ENCODE results near the gene FAM227B. TPM values are rescaled to one million over a fixed set of nuclear protein-coding genes. Genes with fewer than 3 reads are reported as not detected.
"Not testable (repeated sequence)": the region's sequence is repeated elsewhere in the genome, so short reads cannot be mapped to it uniquely, and the experiment has no call there.

FAM227B gene
- total and polyA plus RNA-seq, 9 donors = 7.0 to 21.8 (median 11.5) TPM

DNA sequence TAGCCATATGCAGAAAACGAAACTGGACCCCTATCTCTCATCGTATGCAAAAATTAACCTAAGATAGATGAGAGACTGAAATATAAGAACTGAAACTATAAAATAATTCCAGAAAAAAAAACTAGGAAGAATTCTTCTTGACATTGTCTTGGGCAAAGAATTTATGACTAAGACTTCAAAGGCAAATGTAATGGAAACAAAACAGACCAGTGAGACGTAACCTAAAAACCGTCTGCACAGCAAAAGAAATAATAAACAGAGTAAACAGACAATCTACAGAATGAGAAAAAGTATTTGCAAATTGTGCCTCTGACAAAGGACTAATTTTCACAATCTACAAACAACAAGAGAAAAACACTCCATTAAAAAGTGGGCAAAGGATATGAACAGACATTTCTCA lies 92.3 kb downstream of the FAM227B start:
- Histone ChIP-seq H3K27me3 (no peaks in the 10 kb centered on the region), H3K9me3 (no peaks in the 10 kb centered on the region), H3K4me3 (no peak overlapping the region), H3K36me3 (no peaks in the 10 kb centered on the region), H3K27ac (no peak overlapping the region), H3K4me1 (ENCODE audit: insufficient read depth) (no peaks in the 10 kb centered on the region)
- intact Hi-C loops (cut with DNase I) = no loop called here
- TF ChIP-seq, protein P1, sequence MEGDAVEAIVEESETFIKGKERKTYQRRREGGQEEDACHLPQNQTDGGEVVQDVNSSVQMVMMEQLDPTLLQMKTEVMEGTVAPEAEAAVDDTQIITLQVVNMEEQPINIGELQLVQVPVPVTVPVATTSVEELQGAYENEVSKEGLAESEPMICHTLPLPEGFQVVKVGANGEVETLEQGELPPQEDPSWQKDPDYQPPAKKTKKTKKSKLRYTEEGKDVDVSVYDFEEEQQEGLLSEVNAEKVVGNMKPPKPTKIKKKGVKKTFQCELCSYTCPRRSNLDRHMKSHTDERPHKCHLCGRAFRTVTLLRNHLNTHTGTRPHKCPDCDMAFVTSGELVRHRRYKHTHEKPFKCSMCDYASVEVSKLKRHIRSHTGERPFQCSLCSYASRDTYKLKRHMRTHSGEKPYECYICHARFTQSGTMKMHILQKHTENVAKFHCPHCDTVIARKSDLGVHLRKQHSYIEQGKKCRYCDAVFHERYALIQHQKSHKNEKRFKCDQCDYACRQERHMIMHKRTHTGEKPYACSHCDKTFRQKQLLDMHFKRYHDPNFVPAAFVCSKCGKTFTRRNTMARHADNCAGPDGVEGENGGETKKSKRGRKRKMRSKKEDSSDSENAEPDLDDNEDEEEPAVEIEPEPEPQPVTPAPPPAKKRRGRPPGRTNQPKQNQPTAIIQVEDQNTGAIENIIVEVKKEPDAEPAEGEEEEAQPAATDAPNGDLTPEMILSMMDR (IDR thresholded peaks at IDR 0.05) = no peak
- TF ChIP-seq EP300 (IDR thresholded peaks at IDR 0.05) = no peak
- no peak for TF ChIP-seq POLR2A (IDR thresholded peaks at IDR 0.05)
- no peak for DNase-seq
- WGBS, 3 donors = 70 to 77% (median 74%) methylated on average over 4 of the region's 4 CpGs

DNA sequence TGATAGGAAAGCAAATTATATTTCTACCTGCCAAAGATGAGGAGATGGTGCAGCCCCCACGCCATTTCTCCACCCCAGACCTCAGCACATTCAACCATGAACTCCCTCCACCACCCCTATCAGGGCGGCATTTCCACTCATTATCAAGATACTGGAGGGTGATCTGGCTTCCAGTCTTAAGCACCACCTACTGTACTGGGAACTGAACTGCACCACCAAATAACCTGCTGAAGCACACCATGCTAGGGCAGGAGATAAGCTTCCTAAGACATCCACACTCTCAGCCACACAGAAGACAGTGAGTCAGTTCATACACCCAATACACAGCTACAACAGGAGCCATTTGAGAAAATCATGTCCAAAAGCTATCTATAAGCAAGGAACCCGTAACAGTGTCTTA lies 98.8 kb downstream of the FAM227B start:
- DNase-seq = no peak
- H3K4me3 ChIP-seq = no peak overlapping the region
- H3K27me3 ChIP-seq = no peaks in the 10 kb centered on the region
- TF ChIP-seq EP300 (IDR thresholded peaks at IDR 0.05) (no peak), POLR2A (IDR thresholded peaks at IDR 0.05) (no peak)
- TF ChIP-seq, protein P1 (IDR thresholded peaks at IDR 0.05) = no peak
- no peaks in the 10 kb centered on the region for H3K4me1 ChIP-seq (ENCODE audit: insufficient read depth)
- intact Hi-C loops (cut with DNase I) = no loop called here
- H3K36me3 ChIP-seq = no peaks in the 10 kb centered on the region
- H3K27ac ChIP-seq = no peak overlapping the region
- no peaks in the 10 kb centered on the region for H3K9me3 ChIP-seq
- 79 to 82% (median 81%) methylated on average over 3 of the region's 3 CpGs for WGBS, 3 donors

DNA sequence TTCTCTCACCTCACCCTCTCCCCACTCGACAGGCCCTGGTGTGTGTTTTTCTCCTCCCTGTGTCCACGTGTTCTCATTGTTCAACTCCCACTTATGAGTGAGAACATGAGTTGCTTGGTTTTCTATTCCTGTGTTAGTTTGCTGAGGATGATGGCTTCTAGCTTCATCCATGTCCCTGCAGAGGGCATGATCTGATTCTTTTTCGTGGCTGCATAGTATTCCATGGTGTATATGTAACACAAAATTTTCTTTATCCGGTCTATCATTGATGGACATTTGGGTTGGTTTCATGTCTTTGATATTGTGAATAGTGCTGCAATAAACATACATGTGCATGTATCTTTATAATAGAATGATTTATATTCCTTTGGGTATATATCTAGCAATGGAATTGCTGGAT lies 107.9 kb downstream of the FAM227B start:
- intact Hi-C loops (cut with DNase I); H3K9me3 ChIP-seq; H3K36me3 ChIP-seq; H3K27me3 ChIP-seq; DNase-seq; H3K27ac ChIP-seq; H3K4me1 ChIP-seq (ENCODE audit: insufficient read depth); H3K4me3 ChIP-seq: not testable (repeated sequence)
- WGBS, 3 donors = 83 to 92% (median 88%) methylated on average over 4 of the region's 4 CpGs

DNA sequence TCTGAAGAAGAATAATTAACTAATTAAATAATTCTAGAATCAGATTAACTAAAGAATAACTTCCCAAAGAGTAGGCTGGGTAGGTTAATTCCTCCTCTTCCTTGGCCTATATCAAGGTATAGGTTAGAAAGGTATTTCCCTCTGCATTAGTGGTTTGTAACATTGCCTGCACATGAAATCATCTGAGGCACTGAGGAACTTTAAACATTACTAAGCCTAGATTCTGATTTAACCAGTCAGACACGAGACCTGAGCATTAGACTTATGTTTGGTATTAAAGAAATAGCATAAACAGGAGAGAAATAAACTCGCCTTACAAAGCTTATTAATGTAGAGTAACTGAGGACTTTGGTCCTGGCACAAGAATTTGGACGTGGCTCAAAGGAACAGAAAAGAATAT lies 113.4 kb downstream of the FAM227B start:
- Histone ChIP-seq H3K4me1 (ENCODE audit: insufficient read depth) (no peaks in the 10 kb centered on the region), H3K36me3 (no peaks in the 10 kb centered on the region), H3K27ac (no peak overlapping the region), H3K9me3 (no peaks in the 10 kb centered on the region), H3K4me3 (no peak overlapping the region), H3K27me3 (no peaks in the 10 kb centered on the region)
- 78 to 83% (median 79%) methylated on average over 3 of the region's 3 CpGs for WGBS, 3 donors
- TF ChIP-seq EP300 (IDR thresholded peaks at IDR 0.05) (no peak), POLR2A (IDR thresholded peaks at IDR 0.05) (no peak)
- TF ChIP-seq, protein P1 (IDR thresholded peaks at IDR 0.05) = no peak
- DNase-seq = no peak
- intact Hi-C loops (cut with DNase I) = no loop called here

DNA sequence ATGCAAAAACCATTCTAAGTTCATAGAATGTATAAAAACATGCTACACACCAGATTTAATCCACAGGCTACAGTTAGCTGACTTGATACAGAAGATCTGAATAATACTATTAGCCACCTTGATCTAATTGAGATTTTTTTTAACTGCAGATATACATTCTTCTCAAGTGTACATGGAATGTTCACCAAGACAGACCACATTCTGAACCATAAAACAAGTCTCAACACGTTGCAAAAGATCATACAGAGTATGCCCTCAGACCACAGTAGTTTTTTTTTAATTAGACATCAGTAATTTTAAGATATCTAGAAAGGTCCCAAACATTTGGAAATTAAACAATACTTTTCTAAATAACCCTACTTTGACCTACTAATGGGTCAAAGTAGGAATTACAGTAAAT lies 114.3 kb downstream of the FAM227B start:
- WGBS, 3 donors = 59 to 64% (median 62%) methylated on average over 1 of the region's 1 CpG
- Histone ChIP-seq H3K4me1 (ENCODE audit: insufficient read depth) (no peaks in the 10 kb centered on the region), H3K36me3 (no peaks in the 10 kb centered on the region), H3K9me3 (no peaks in the 10 kb centered on the region), H3K27ac (no peak overlapping the region), H3K27me3 (no peaks in the 10 kb centered on the region), H3K4me3 (no peak overlapping the region)
- intact Hi-C loops (cut with DNase I) = no loop called here
- TF ChIP-seq POLR2A (IDR thresholded peaks at IDR 0.05) (no peak), EP300 (IDR thresholded peaks at IDR 0.05) (no peak)
- TF ChIP-seq, protein P1 (IDR thresholded peaks at IDR 0.05) = no peak
- no peak for DNase-seq
